HG02884 (cell line): ENCODE results near the gene TNRC6C.
"Not testable (repeated sequence)": the region's sequence is repeated elsewhere in the genome, so short reads cannot be mapped to it uniquely, and the experiment has no call there.

Source experiments
- ATAC-seq: cut with Tn5 transposase; IDR thresholded peaks from one replicate; pipeline ENCODE4 v1.9.1; 2021; ENCODE audit warnings: mild to moderate bottlenecking, moderate library complexity; ENCODE audit not compliant: unreplicated experiment

The TNRC6C gene

GRCh38 chr17:78075545-78075944 is 117.0 kb downstream of the TNRC6C start:
- no peak for ATAC-seq

GRCh38 chr17:78079253-78079652 is 120.8 kb downstream of the TNRC6C start:
- ATAC-seq, result no peak

- ATAC-seq, result no peak
These were observed 123.0 kb downstream of the TNRC6C start for GRCh38 chr17:78081551-78081950.

- not testable (repeated sequence) for ATAC-seq
These were observed 123.9 kb downstream of the TNRC6C start for GRCh38 chr17:78082355-78082872.

DNA sequence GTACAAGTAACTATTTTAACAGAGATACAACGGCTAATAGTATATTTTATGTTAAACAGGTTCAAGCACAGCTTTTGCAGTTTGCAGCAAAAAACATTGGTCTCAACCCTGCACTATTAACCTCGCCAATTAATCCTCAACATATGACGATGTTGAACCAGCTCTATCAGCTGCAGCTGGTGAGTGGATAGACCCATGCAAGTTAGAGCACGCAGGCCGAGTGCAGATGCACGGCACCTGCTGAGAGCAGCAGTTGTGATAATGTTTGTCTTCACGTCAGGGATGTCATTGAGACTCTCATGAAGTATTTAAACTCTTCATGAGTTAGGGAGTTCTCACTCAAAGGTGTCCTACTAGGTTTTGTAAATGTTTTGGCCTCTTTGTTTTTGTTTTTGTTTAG is 124.5 kb downstream of the TNRC6C start:
- no peak for ATAC-seq

DNA sequence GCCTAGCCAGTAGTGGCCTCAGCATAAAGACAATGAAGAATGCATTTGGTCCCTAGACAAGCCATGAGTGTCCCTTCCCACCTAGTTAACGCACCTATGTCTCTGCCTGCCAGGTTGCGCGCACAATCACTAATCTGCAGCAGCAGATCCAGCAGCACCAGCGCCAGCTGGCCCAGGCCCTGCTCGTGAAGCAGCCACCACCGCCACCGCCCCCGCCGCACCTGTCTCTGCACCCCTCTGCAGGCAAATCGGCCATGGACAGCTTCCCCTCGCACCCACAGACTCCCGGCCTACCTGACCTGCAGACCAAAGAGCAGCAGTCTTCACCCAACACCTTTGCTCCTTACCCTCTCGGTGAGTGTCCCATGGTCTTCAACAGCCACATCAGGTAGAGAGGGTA is 128.2 kb downstream of the TNRC6C start:
- no peak for ATAC-seq

DNA sequence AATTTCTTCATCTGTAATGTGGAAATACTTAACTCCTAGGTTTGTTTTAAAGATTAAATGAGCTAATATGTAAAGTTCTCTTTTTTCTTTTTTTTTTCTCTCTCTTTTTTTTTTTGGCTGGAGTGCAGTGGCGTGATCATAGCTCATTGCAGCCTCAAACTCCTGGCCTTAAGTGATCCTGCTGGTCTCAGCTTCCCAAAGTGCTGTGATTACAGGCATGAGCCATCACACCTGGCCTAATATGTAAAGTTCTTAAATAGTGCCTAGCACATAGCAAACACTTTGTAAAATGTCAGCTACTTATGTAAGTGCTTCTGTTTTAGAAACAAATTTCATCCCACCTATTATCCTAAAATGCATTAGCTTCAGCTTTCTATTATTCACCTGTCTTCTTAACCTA is 130.0 kb downstream of the TNRC6C start:
- ATAC-seq, result no peak

GRCh38 chr17:78089576-78090281 is 131.2 kb downstream of the TNRC6C start:
- ATAC-seq, result no peak

GRCh38 chr17:78092794-78093324 is 134.4 kb downstream of the TNRC6C start:
- ATAC-seq, result no peak

DNA sequence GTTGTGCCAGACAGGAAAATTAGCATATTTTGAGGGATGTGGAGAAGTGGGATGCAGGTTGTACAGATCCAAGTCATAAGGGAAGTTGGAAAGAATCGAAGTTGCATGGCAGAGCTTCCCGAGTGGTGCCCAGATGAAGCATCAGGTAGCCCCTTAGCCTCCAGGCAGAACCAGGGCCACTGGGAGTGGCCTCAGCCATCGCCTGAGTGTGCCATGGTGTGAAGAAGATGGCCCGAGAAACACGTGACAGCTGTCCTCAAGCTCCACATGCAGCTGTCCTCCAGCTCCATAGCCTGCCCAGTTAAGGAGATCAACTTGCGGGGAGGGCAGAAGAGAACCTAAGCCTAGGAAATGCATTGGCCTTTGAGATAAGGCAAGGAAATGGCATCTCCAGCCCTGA is 136.5 kb downstream of the TNRC6C start:
- no peak for ATAC-seq

DNA sequence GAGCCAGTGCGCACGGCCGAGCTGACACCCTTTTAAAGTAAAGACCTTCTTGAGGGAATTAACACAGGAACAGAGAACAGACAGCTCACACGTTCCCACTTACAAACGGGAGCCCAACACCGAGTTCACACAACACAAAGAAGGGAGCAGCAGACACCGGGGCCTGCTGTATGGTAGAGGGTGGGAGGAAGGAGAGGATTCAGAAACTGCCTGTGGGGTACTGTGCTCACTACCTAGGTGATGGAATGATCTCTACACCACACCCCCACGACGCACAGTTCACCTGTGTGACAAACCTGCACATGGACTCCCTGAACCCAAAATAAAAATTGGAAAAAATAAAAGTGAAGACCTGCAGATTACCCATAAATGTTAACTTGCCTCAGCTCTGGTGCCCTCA is 137.6 kb downstream of the TNRC6C start:
- ATAC-seq, result no peak

DNA sequence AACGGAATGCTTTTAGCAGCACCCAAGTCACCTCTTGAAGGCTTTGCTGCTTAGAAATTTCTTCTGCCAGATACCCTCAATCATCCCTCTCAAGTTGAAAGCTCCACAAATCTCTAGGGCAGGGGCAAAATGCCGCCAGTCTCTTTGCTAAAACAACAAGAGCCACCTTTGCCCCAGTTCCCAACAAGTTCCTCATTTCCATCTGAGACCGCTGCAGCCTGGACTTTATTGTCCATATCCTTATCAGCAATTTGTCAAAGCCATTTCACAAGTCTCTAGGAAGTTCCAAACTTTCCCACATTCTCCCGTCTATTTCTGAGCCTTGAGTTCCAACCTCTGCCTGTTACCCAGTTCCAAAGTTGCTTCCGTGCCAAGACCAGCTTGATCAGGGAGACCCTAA is 142.6 kb downstream of the TNRC6C start:
- ATAC-seq, result no peak

- ATAC-seq, result no peak
These were observed 143.0 kb downstream of the TNRC6C start for GRCh38 chr17:78101542-78101941.

DNA sequence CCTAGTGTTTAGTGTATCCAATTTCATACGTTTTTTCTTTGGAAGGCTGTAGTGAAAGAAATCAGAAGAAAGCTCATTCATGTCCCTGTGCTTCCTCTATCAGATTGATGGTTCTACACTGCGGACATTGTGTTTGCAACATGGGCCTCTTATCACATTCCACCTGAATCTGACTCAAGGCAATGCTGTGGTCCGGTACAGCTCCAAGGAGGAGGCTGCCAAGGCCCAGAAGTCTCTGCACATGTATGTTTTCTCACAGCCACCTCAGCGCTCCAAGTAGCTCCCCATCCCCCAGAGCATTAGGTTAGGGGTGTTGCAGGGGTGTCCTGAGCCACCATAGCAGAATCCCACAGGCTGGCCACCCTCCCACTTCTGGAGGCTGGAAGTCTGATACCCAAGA is 144.8 kb downstream of the TNRC6C start:
- no peak for ATAC-seq

DNA sequence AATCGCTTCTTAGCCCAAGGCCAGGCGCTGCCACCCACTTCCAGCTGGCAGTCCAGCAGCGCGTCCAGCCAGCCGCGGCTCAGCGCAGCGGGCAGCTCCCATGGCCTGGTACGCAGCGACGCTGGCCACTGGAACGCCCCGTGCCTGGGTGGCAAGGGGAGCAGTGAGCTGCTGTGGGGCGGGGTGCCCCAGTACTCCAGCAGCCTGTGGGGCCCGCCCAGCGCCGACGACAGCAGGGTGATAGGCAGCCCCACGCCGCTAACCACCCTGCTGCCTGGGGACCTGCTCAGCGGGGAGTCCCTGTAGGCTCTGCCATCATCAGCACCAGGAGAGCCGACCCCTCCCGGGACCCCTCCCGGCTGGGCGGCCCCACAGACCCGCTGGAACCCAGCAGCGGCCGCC is 146.0 kb downstream of the TNRC6C start:
- ATAC-seq, result no peak

- ATAC-seq, result no peak
These were observed 146.6 kb downstream of the TNRC6C start for GRCh38 chr17:78105101-78105500.

DNA sequence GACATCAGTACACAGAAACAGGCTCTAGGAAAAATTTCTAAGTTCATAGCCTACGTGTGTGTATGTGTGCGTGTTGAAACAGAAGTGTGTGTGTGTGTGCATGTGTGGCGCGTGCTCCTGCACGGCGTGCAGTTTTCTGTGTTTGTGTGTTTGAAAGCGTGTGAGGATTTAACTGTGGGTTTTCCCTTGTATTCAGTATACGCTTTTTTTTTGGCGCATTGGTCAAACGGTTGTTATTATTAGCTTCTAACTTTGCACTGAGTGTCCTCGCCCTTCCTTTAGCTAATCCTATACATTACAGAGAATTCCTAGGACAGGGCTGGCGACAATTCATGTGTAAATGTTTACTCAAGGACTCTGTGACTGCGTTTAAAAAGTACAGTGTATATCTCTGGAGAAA is 147.0 kb downstream of the TNRC6C start:
- no peak for ATAC-seq

DNA sequence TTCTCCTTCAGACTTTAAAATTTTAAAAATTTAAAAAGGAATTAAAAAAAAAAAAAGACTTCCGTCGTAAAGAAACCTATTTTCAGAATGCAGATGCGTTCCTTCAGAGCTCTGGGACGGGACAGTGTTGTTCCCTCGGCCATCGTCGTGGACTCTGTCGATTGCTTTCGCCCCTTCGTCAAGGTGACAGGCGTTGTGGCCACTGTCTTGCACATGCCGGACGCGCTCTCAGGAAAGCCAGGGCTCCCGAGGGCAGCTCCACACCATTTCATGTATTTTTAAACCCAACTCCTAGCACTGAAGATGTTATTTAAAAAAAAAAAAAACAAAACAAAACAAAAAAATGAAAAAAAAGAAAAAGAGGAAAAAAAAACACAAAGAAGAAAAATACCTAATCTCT is 147.7 kb downstream of the TNRC6C start:
- no peak for ATAC-seq

GRCh38 chr17:78107457-78107856 is 149.0 kb downstream of the TNRC6C start:
- ATAC-seq, result no peak

GRCh38 chr17:78107976-78108725 is 149.6 kb downstream of the TNRC6C start:
- no peak for ATAC-seq

DNA sequence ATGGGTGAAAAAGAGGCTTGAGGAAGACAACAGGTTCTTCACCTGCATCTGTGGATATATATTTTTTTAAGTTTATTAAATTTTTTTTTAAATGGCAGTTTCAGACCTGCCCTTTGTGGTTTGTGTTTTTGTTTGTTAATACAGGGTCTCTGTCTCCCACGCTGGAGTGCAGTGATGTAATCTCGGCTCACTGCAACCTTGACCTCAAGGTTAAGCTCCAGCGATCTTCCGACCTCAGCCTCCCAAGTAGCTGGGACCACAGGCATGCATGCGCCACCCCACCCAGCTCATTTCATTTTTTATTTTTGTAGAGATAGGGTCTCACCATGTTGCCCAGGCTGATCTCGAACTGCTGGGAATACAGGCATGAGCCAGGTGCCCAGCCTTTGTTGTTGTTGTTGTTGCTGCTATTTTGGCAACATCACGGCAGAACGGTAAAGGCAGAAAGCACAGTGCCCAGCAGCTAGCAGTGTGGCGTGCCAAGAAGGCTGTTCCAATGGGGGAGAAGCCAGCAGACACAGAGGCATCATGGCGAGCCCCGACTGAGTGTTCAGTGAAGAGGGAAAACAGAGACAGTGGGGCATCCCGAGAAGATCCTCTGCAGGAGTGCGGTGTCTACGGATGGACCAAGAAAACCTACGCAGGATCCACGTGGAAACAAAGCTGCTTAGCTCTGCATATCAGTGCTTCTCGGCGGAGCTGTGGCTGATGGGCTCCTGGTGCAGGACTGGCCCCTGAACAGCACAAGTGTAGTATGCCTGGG is 150.4 kb downstream of the TNRC6C start:
- no peak for ATAC-seq

DNA sequence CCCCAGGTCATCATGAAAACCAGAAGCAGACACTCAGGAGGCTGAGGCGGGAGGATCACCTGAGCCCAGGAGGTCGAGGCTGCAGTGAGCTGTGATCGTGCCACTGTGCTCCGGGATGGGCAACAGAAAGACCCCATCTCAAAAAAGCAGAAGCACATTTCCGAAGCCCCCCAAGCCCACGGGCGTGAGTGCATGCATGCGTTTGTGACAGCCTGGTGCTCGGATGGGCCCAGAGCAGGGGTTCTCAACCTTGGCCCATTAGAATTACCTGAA is 150.9 kb downstream of the TNRC6C start:
- ATAC-seq, result no peak
